ENCODE measurements around the gene CATSPER3.

Gene CATSPER3

DNA sequence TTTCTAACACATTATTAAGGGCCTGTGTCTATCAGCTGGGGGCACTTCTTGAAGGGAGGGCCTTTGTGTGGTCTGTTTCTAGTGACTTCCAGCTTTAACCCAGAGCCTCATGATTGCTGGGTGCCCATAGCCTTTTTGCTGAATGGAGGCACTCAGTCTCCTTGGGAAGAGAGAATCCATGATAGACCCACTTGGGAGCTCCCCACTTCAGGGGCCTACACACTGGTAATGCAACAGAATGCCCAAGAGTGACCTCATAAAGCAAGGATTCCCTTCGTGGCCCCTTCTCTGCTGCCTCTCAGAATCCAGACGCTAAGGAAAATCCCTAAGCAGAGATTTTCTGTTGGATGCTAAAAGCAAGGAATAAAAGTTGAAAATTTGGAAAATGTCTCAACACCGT, at the start of gene CATSPER3:
Gene CATSPER3 (plus strand): TSS at position 301 of the 400 bp plus-strand sequence. CDS start 85 bp downstream, at position 386.
- DNase-seq (ENCODE audit: low spot score): no peak

GRCh38 chr5:134918861-134919260, 48.8 kb upstream of the CATSPER3 start:
- DNase-seq (ENCODE audit: low spot score): no peak

DNA sequence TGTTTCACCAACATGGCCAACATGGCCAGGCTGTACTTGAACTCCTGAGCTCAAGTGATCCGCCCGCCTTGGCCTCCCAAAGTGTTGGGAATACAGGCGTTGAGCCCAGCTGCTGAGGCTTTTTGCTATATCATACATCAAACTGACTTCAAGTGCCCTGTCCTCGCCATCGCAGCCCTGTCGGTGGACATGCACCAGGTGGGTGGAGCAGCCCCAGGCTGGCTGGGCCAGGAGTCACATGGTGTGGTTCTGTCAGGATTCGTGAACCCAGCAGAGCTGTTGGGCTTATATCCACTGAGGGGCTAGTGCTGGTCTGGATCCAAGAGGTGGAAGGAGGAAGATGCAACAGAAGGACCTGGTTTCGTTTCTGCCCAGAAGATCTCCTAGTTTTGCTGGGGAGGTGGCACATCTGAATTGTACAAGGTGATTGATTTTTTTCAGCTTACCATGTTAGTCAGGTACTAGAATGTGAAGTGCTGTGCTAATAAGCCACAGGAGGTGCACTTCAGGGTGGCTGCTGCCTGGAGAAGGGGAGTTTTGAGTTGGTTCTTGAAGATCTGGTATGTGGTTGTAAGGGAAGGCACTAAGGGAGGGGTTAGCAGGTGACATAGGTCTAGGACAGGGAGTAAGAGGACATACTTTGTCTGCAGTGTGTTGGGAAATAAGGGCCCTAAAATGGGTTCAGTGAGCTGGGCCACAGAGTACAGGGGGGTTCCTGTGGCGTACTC, 46.7 kb upstream of the CATSPER3 start:
- DNase-seq (ENCODE audit: low spot score): no peak

GRCh38 chr5:134932508-134932907, 35.2 kb upstream of the CATSPER3 start:
- no peak for DNase-seq (ENCODE audit: low spot score)

GRCh38 chr5:134934202-134934601, 33.5 kb upstream of the CATSPER3 start:
- no peak for DNase-seq (ENCODE audit: low spot score)

- DNase-seq (ENCODE audit: low spot score): no peak
These were observed 31.8 kb upstream of the CATSPER3 start for GRCh38 chr5:134935711-134936602.

DNA sequence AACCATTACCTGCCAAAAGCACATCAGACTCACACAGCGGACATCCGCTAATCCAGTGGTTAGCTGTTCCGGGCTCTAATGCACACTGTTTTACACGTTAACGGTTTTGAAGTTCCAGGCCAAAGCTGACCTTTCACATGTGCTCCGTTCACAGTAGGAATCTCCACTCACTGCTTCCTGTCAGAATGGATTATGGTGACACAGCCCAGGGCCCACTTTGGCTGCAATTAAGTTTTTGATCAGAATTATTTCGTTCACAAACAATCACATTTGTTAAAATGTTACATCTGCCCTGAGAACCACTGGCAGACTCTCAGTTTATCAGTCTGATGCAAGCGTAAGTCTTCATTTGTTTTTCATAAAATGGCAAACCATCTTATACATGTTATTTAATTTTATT, 30.2 kb upstream of the CATSPER3 start:
- DNase-seq (ENCODE audit: low spot score): no peak

DNA sequence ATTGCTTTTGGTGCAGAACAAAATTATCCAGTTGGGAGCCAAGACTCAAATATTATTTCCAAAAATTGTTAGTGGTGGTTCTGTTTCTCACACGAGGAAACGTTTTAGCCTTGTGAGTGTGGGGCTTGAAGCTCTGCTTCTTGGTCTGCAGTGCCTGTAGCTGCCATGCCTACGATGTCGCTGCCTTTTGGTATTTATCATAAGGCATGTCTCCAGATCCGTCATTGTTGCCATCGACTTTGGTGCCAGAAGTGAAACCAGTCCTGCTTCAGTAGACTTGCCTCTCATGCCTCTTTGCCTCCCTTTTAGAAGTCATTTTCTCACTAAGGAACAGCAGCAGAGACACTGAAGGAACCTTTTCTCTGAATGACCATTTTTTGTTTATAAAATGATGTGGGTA, 29.7 kb upstream of the CATSPER3 start:
- no peak for DNase-seq (ENCODE audit: low spot score)

DNA sequence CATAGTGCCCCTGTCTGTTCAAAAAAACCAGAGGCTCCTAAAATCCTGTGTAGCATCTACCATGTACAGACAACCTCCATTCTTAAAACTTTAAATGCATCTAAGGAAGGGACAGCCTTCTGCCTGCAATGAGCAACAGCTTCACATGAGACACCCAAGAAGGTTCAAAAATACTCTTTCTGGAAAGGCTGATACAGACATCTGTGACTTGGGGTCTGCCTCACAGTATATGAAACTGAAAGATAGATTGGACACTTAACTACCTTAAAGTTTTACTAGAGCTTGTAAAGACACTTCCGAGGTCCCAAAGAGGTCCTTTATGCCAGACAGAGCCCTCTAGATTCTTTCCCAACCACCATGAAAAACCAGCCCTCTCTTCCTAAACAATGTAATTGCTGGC, 28.2 kb upstream of the CATSPER3 start:
- DNase-seq (ENCODE audit: low spot score): no peak

- DNase-seq (ENCODE audit: low spot score): no peak
These were observed 24.2 kb upstream of the CATSPER3 start for GRCh38 chr5:134943547-134943946.

- DNase-seq (ENCODE audit: low spot score): no peak
These were observed 23.1 kb upstream of the CATSPER3 start for GRCh38 chr5:134944630-134945029.

DNA sequence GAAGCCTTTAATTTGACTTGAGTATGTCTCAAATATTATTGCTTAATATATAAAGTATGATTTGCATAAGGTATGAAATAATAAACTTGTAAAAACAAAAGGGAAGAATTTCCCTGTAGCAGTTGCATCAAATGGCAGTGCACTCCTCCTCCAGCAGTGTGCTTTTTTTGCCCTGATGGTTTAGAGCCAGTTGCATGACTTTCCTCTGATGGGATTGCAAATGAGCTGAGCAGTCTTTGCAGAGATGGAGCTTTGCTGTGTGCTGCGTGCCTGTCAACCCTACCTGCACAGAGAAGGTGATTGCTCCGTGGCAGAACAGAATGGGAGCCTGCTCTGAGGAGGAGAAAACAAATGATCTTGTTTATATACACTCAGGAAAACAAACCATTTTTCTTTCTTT, 22.7 kb upstream of the CATSPER3 start:
- no peak for DNase-seq (ENCODE audit: low spot score)

DNA sequence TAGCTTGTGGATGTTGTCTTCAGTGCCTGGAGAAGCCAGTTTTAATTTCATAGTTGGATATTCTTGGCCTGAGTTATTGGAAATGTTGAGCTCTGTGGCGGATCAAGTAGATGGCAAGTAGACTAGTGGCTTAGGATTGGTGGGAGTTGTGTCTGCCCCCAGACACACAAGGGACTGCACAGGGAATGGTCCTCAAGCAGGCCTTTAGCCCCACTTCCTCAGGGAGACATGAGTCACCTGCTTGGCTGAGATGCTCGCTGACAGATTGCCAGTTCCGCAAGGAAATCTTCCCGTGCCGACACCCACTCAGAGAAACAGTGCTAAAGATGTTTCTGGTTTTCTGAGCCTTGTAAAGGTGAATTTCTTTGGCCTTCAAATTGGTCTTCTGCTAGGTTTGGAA, 18.8 kb upstream of the CATSPER3 start:
- no peak for DNase-seq (ENCODE audit: low spot score)

DNA sequence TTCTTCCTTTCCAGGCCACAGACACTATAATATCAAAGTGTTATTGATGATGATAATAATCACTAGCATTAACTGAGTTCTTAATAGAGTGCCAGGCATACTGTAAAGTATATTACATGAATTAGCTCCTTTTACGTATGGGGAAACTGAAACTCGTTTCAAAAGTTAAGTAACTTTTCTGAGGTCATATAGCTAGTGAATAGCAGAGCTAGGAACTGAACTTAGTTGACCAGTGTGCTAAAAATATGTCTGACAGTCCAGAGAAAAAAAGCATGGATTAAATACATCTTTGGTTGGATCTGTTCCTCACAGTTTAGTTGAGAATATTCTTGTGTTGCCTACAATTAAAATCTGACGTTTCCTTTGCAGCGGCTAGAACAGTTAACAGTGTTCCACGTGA, 18.4 kb upstream of the CATSPER3 start:
- no peak for DNase-seq (ENCODE audit: low spot score)

DNA sequence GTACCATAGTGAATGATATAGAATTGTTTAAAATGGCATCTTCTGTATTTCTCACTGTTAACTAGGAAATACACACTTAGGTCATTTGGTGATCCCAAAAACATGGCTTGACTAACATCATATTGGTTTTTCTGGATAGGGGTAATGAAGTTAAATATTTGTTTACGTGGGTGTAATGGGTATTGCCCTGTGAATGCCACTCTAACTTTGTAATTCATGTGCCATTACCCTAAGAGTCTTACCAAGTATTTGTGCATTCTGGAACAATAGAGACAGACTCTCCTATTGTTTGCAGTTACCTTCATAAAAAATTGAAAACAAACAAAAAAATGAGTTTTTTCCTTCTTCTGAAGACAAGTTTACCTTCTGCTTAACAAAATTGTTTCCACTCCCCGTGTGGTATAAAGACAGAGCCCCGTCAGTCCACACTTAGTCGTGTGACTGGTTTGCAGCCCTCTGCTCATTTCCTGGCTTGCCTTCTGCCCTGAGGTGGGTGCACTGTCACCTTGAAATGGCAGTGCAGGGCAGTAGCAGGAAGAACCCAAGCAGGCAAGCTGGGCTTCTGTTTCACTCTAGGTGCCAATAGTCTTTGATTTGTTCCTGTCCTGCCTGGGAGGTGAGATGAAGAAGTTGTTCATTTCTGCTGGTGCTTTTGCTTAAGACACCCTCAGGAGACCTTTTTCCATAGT, 9.6 kb upstream of the CATSPER3 start:
- no peak for DNase-seq (ENCODE audit: low spot score)

- no peak for DNase-seq (ENCODE audit: low spot score)
These were observed 9.0 kb upstream of the CATSPER3 start for GRCh38 chr5:134958755-134959154.

DNA sequence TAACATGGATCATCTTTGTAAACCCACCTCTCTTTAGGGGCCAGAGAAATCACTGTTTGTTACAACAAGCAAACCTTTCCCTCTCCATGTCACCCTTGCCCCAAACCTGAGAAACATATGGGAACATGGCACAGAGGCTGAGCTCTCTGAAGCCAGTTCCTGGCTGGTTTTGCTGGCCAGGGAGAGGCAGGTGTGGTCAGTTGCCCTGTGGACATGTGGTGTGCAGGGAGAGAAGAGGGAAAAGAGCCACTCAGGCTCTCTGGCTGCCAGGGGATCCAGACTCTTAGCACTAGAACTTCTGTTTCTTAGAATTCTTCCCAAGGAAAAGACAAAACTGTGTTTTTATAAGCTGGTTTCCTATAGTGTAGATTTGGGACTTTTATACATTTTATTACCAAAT, 4.6 kb upstream of the CATSPER3 start:
- no peak for DNase-seq (ENCODE audit: low spot score)

DNA sequence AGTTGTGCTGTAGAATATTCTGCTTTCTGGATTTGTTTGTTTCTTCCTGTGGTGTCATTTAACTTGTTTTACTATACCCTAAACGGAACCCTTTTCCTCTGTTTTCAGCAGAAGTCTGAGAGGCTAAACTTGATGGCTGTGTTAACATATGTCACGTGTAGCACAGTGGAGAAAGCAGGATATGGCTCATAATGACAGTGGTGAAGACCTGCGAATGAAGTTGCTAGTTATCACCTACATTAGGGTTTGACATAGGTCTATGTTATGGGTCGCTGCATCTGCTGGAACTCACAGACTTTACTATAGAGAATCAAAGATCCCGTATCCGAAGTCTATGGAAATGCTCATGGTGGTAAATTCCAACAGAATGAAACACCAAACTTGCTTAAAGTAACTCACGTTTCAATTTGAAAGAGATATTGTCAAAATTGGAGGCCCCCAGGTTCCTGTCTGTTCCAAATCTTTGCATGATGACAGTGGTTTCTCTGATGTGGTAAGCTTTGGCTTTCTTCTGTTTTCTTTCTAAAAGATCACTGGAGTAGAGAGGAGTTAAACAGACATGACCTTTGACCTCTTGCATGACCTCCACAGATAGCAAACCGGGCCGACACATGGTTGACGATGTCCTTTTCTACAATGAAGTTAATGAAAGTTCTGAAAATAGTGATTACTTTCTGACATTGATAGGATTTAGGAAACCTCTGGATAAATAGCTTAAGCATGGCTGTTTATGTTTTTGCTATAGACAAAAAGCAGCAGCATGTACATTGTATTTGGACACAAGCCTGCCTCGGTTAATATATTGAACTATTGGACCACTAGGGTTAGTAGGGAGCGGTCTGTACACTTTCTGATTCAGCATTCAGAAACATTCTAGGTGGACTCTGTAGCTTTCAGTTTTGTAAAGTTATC, 3.1 kb upstream of the CATSPER3 start:
- DNase-seq (ENCODE audit: low spot score): no peak

GRCh38 chr5:134965271-134965825, 2.4 kb upstream of the CATSPER3 start:
- no peak for DNase-seq (ENCODE audit: low spot score)

DNA sequence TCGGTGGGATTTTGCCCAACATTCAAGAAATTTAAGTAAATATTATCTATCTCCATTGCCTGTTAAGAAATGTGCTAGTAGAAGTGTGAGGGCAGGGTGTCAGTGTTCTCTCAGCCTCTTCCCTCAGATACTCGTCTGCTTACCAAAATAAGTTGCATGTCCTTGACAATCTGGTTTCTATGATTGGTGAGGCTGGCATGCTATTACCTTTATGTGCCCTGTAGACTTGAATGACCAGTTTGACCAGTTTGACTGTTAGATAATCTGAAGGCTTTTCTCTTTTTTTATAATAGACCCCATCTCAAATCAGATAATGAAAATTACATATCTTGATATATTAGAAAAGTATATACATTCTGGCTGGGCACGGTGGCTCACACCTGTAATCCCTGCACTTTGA, 348 bp downstream of the CATSPER3 start:
- no peak for DNase-seq (ENCODE audit: low spot score)

- DNase-seq (ENCODE audit: low spot score): no peak
These were observed 1.5 kb downstream of the CATSPER3 start for GRCh38 chr5:134969166-134969565.
